ENCODE results near the gene DAB1.

DAB1 gene

GRCh38 chr1:57157818-57158603 lies 265.8 kb downstream of the DAB1 start:
- no peak for DNase-seq

GRCh38 chr1:57156907-57157306 lies 267.0 kb downstream of the DAB1 start:
- DNase-seq, result no peak

GRCh38 chr1:57146100-57146499 lies 277.8 kb downstream of the DAB1 start:
- no peak for DNase-seq

DNA sequence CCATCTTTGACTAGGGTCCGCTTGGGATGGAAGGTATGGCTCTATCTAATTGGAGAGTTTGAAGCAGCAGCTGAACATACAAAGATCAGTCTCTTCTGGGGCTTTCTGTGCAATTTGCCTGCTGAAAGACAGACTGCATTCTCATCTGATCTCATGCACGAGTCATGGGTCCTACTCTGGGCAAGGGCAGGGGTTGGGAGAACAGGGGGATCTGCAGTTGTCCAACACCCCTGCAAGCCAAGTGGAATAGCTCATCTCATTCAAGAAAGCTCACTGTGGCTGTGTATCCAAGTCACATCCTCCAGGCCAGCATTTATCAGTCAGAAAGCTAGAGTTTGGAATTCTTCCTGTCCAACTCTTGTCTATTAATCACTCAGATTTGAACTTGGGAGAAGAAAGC lies 280.9 kb downstream of the DAB1 start:
- DNase-seq, result no peak

- DNase-seq, result no peak
Observed at GRCh38 chr1:57142169-57142568, 281.7 kb downstream of the DAB1 start.

- DNase-seq, result no peak
Observed at GRCh38 chr1:57138432-57139078, 285.3 kb downstream of the DAB1 start.

DNA sequence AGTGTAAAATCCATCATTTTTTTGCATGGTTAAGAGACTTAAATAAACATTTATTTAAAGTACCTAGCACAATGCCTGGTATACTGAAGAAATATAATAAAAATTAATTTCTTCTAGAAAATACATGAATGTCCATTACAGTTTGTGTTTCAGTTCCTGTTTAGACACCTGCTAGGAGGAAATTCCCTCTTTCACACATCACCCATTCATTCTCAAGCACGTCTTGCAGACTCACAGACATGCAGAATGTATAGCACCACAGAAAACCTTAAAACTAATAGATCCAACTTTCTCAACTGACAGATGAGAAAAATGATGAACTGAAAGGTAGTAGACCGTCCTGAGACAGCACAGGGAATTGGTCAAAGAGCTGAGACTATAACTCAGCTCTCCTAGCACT lies 285.9 kb downstream of the DAB1 start:
- DNase-seq, result no peak

DNA sequence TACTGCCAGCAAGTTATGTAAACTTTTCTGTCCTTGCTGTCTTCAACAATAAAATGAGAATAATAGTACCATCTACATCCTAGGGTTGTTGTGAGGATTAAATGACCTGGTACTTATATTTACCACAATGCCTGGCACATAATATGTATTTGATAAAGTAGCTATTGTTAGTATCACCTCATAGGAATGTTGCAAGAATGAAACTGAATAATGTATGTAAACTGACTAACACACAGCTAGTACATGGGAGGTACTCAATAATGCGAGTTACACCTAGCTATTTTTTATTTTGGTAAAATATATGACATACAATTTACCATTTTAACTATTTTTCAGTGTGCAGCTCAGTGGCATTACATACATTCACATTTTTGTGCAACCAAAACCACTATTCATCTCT lies 289.1 kb downstream of the DAB1 start:
- DNase-seq, result no peak

DNA sequence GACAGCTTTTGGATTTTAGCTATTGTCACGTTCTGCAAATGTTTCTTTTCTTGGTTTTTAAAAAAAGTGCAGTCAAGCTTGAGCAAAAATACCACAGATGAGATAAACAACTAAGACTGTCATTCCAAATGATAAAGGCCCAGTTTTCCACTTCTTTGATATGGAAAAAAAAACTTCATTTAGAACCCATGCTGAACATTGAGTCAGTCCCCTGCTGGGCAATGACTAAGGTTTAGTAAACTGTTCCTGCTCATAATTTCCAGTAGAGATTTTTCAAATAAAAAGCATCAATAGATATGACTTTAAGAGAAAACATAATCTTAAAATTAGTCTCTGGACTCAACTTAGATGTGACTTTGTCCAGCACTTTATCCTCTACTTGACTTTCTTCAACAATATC lies 290.2 kb downstream of the DAB1 start:
- DNase-seq, result no peak

DNA sequence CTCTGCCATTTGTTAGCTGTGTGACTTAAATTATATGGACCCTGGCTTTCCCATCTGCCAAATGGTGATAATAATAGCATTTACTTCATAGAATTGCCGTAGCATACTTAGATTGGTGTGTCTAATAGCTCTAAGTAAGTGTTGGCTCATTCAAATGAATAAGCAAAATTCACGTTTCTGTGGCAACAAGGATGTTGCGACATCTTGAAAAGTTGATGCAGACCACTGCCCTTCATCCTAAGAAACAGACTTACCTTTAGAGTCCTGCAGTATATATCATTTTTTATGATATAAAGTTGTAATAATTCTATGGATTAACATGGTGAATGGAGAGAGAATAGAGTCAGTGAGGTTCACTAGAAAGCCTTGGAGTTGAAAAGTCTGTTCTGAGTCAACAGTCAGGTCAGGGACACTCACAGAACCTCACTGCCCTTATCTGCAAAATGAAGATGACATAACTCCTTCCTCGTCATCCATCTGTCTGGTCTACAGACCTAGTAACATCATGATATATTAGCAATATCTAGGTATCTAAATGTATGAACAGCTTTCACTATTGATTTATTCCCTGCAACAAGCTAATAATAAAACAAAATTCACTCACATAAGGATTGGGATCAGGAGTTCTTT lies 290.8 kb downstream of the DAB1 start:
- DNase-seq, result no peak

DNA sequence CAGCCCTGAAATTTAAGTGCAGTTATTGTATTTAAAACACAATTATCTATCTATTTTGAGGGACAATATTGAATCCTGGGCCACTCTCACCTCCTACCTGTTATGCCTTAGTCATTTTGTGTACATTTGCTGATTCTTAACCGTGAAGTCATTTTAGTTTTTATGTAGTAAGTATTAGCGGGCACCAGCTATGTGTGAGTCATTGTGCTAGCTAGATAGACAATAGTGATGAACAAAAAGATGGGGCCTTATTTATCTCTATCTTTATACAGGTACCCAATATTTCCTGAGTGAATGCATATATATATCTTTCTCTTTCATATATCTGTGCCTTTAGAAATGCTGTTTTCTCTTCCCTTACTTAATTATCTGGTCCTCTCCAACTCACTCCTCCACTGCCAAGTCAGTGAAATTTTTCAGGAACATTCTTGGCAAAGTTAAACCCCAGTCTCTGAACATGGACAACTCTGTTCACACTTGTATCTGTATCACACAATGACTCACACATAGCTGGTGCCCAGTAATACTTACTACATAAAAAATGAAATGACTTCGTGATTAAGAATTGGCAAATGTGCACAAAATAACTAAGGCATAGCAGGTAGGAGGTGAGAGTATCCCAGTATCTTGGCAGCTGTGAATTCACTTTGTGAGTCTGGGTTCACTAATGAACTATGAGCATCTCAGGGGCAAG lies 292.0 kb downstream of the DAB1 start:
- DNase-seq, result no peak

DNA sequence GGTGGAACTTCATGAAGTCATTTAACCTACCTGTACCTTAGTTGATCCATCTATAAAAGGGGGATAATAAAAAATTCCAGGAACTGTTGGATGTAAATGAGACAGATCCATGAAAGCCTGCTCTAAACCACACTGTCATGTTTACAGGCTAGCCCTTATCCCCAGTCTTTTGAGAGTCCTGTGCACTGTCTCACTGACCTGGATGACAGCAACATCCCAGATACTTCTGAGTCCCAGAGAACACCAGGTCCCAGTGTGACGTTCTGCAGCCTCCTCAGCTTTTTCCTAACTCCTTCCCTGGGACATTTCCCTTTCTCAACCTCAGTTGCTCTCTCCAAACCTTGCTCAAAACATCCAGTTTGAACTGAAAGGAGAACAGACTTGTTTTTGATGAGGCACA lies 292.6 kb downstream of the DAB1 start:
- DNase-seq, result no peak

GRCh38 chr1:57129865-57130264 lies 294.0 kb downstream of the DAB1 start:
- no peak for DNase-seq

GRCh38 chr1:57127976-57128375 lies 295.9 kb downstream of the DAB1 start:
- no peak for DNase-seq

DNA sequence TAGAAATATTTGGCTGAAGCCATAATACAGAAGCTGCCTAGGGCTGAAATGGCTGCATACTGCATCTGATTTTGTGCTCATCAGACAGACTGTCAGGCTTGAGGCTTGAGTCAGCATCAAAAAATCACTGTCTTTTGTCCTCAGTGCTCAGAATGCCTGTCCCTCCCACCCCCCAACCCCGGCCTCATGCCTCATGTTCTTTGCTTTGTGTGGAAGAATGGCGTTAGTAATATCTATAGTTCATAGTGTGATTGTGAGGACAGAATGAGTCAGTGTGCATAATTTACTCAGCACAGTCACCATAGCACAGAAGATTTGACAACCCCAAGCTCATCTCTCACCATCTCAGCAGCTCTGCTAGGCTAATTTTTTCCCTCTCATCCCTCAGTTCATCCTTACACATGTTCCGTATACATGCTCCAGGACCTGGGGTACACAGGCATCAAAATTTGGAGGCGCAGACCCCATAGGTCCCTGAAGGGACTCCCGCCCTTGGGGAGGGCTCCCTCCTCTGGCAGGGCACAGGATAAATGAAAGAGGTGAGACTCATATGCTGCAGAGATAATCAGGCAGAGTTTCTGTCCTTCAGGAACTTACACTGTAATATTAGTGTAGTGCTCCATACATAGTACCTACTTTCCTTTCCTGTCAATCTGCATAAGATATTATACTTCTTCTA lies 299.0 kb downstream of the DAB1 start:
- DNase-seq, result no peak

DNA sequence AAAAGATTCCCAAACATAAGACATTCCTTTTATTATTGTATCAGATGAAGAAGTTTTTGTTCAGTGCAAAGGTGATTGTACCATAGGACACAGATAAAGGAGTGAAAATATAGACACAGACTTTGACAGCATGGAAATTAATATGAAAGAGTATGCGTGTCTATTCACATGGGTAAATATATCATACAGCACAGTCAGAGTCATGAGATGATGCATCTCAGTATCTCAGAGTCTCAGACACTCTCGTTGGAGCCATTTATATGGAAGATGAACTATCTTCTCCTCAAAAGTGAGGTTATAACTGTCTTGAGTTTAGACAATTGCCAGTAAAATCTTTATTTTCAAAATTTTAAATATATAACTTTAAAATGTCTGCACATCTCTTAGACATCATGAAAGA lies 299.7 kb downstream of the DAB1 start:
- no peak for DNase-seq

DNA sequence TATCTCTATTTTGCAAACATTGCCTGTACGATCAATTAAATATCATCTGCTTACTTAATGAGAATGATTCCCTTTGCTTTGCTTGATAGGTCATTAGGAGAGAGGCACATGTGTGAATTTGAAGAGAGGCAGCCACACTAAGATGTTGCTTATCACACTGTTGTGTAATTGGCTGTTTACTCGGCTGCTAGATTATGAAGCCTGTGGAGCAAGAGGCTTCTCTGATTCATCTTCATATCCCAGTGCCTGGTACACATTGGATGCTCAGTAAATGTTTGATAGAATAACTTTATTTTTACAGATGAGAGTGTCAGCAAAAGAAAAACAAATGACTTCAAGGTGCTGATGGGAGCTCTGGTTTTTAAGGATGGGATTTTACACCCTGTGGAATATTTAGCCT lies 301.8 kb downstream of the DAB1 start:
- DNase-seq, result no peak

DNA sequence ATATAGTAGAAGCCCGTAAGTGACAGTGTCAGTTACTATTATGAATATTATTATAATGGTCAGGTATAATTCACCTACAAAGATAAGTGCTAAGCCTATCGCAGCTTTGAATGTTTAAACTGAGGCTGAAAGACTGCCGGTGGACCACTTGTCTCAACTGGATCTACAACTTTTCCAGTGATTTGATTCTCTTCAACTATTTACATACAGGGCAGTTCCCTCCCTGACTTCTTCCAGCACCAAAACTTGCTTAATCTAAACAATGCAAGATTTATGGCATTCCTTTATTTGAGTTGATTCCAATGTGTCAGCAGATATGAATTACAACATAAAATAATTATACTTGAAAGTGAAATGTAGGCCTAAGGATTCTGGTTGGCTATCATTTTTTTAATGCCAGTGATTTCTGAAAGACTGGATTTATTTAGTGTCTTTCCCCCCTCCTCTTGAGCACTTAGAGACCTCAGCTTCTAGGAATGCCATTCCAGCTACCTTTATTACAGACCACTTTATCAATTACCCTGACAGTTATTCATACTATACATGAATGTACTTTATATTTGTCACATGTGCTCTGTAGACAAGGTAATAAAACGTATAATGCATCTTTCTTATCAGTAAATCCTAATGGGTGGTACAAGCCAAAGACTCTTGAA lies 304.8 kb downstream of the DAB1 start:
- no peak for DNase-seq

GRCh38 chr1:57117753-57118152 lies 306.1 kb downstream of the DAB1 start:
- no peak for DNase-seq

- DNase-seq, result no peak
Observed at GRCh38 chr1:57116871-57117270, 307.0 kb downstream of the DAB1 start.

DNA sequence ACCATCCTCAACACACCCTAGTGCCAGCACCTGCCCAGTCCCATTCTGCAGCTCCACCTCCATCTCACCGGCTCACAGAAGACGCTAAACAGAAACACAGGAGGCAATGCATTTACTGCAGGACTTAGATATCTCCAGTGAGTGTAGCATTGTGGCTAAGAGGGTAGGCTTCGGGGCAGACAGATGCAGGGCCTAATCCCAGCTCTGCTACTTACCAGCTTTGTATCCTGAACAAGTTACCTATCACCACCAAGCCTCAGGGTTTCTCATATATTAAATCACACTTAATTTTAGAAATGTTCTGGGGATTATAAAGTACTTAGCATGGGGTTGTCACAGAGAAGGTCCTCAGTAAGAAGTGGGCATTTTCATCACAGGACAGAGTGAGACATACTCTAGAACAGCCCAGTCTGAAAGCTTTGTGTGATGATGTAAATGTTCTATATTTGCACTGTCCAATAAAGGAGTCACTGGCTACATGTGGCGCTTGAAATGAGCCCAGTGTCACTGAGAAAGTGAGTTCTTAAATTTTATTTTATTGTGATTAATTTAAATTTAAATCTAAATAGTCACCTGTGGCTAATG lies 308.7 kb downstream of the DAB1 start:
- no peak for DNase-seq

DNA sequence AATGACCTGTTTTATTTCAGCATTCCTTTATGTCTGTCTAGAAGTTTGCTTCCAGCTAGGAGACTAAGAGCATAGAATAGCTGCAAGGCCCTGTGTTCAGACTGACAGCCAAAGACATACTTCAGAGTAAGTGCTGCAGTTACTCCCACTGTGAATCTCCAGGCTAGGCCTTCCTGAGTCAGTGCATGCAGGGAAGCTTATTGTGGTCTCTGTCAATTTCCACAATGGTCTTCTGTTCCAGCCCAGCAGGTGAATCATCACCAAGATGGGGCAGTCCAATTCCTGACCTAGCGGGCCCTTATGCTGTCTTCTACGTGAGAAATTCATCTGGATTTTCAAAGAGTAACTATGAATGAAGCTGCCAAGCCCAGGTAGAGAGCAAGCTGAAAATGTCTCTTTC lies 311.7 kb downstream of the DAB1 start:
- no peak for DNase-seq
